GM18511 (cell line): ENCODE data around the gene DPF3.
"Not testable (repeated sequence)": the region's sequence is repeated elsewhere in the genome, so short reads cannot be mapped to it uniquely, and the experiment has no call there.

Source experiments
- ATAC-seq: cut with Tn5 transposase; IDR thresholded peaks from one replicate; pipeline ENCODE4 v1.9.1; 2021; ENCODE audit warnings: mild to moderate bottlenecking, moderate library complexity; ENCODE audit not compliant: unreplicated experiment

Gene DPF3

GRCh38 chr14:72776701-72777261 is 117.1 kb downstream of the DPF3 start:
- no peak for ATAC-seq

GRCh38 chr14:72775923-72776554 is 117.9 kb downstream of the DPF3 start:
- no peak for ATAC-seq

GRCh38 chr14:72774894-72775620 is 118.8 kb downstream of the DPF3 start:
- ATAC-seq, result no peak

- no peak for ATAC-seq
Observed at GRCh38 chr14:72774141-72774540, 119.8 kb downstream of the DPF3 start.

- no peak for ATAC-seq
Observed at GRCh38 chr14:72771561-72771960, 122.3 kb downstream of the DPF3 start.

- ATAC-seq, result no peak
Observed at GRCh38 chr14:72766296-72766695, 127.6 kb downstream of the DPF3 start.

GRCh38 chr14:72763892-72764291 is 130.0 kb downstream of the DPF3 start:
- no peak for ATAC-seq

- no peak for ATAC-seq
Observed at GRCh38 chr14:72759670-72760069, 134.2 kb downstream of the DPF3 start.

- no peak for ATAC-seq
Observed at GRCh38 chr14:72758993-72759392, 134.9 kb downstream of the DPF3 start.

GRCh38 chr14:72758420-72758819 is 135.5 kb downstream of the DPF3 start:
- ATAC-seq, result no peak

- ATAC-seq, result no peak
Observed at GRCh38 chr14:72756967-72757366, 136.9 kb downstream of the DPF3 start.

- ATAC-seq, result no peak
Observed at GRCh38 chr14:72755766-72756165, 138.1 kb downstream of the DPF3 start.

- ATAC-seq, result no peak
Observed at GRCh38 chr14:72754949-72755348, 139.0 kb downstream of the DPF3 start.

GRCh38 chr14:72753879-72754400 is 140.0 kb downstream of the DPF3 start:
- no peak for ATAC-seq

- ATAC-seq, result no peak
Observed at GRCh38 chr14:72753044-72753710, 140.7 kb downstream of the DPF3 start.

GRCh38 chr14:72752034-72752412 is 141.9 kb downstream of the DPF3 start:
- no peak for ATAC-seq

- ATAC-seq, result no peak
Observed at GRCh38 chr14:72751276-72752033, 142.4 kb downstream of the DPF3 start.

- ATAC-seq, result not testable (repeated sequence)
Observed at GRCh38 chr14:72748921-72749320, 145.0 kb downstream of the DPF3 start.

- no peak for ATAC-seq
Observed at GRCh38 chr14:72747652-72748051, 146.2 kb downstream of the DPF3 start.

- no peak for ATAC-seq
Observed at GRCh38 chr14:72745991-72746980, 147.6 kb downstream of the DPF3 start.
